ENCODE measurements around the gene SPRY4. TPM values are rescaled to one million over a fixed set of nuclear protein-coding genes. Genes with fewer than 3 reads are reported as not detected.

The SPRY4 gene
- polyA plus RNA-seq, 2 of the 4 experiments (the other 2 are of a cell fraction) = 3.4 to 5.7 TPM

GRCh38 chr5:142322403-142322746 is 2.4 kb downstream of the SPRY4 start:
- 92% methylated on average over 5 of the region's 5 CpGs for WGBS (ENCODE audit: missing lambda C conversion rate)
- CTCF ChIA-PET = interaction anchor here (1.5 to 1.9 kb wide), 2 partner anchors 10 to 155 kb away, joined by 4 to 5 read pairs; no protein-coding TSS in a partner anchor
- peaks cover 46% of the 10 kb centered on the region for H3K4me1 ChIP-seq
- peak overlapping the region; percentile 95 for H3K4me2 ChIP-seq
- FAIRE-seq (no peak), ATAC-seq (no peak), DNase-seq (ENCODE audit: low read depth in 1 of 2, low spot score in 1 of 2) (no peak)
- peak overlapping the region in 1 of 2 experiments; percentile 100; a peak in 2 of 6 replicates for H3K27ac ChIP-seq
- POLR2A ChIA-PET = interaction anchor here (0.6 kb wide), 1 partner anchor 106 kb away, joined by 3 read pairs; no protein-coding TSS in a partner anchor
- no peak overlapping the region for H3K4me3 ChIP-seq
- no peaks in the 10 kb centered on the region for H3K9me3 ChIP-seq
- TF ChIP-seq, protein P1, sequence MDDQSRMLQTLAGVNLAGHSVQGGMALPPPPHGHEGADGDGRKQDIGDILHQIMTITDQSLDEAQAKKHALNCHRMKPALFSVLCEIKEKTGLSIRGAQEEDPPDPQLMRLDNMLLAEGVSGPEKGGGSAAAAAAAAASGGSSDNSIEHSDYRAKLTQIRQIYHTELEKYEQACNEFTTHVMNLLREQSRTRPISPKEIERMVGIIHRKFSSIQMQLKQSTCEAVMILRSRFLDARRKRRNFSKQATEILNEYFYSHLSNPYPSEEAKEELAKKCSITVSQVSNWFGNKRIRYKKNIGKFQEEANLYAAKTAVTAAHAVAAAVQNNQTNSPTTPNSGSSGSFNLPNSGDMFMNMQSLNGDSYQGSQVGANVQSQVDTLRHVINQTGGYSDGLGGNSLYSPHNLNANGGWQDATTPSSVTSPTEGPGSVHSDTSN (IDR thresholded peaks at IDR 0.05) = no peak
- TF ChIP-seq SREBF2 (IDR thresholded peaks at IDR 0.05) (no peak), USF2 (IDR thresholded peaks at IDR 0.05) (no peak), NFE2L2 (conservative IDR thresholded peaks at IDR 0.05; ENCODE audit: low read length) (no peak)
- TF ChIP-seq, protein P2, sequence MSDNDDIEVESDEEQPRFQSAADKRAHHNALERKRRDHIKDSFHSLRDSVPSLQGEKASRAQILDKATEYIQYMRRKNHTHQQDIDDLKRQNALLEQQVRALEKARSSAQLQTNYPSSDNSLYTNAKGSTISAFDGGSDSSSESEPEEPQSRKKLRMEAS (IDR thresholded peaks at IDR 0.05) = no peak

DNA sequence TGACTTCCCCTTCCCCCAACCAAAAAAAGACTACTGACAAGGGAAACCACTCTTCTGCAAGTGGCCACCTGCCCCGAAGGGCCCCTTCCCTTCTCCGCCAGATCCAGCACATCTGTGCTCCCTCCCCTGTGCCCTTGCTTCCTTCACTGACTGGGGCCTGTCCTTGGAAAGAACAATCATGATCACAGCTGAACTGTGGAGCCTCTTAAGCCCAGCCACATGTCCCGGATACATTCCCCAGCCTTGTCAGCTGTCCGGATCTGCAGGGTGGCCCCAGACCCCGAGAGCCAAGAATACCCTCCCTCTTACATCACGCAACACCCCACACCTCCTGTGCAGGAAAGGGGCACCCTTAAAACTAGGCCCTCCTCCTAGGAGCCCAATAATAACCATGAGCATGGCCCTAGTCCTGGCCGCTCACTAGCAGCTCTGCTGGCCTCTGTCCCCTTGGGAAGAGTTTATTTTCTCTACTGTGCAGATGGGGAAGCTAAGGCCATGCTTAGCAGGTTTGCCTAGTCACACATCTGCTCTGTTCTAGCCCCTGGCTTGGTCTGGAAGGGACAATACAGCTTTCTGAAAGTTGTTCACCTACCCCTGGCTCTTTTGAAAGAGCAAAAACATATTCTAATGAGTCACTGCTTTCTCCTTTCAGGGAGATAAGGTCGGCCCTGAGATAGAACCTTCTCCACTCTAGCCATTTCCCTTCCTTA is 3.8 kb downstream of the SPRY4 start:
- peak overlapping the region; percentile 27 for H3K4me2 ChIP-seq
- no peaks in the 10 kb centered on the region for H3K9me3 ChIP-seq
- no peak for DNase-seq (ENCODE audit: low read depth in 1 of 2, low spot score in 1 of 2)
- H3K27ac ChIP-seq = peak overlapping the region in 1 of 2 experiments; percentile 45; a peak in 2 of 6 replicates
- 72% methylated on average over 8 of the region's 8 CpGs for WGBS (ENCODE audit: missing lambda C conversion rate)
- CTCF ChIA-PET = interaction anchor here (0.6 to 1.9 kb wide), 3 partner anchors 8 to 228 kb away, joined by 4 to 5 read pairs (median 4); no protein-coding TSS in a partner anchor
- H3K4me1 ChIP-seq = peaks cover 37% of the 10 kb centered on the region
- no peak for FAIRE-seq
- TF ChIP-seq SREBF2 (IDR thresholded peaks at IDR 0.05) (no peak), FOXS1 (CRISPR knock-in tag; IDR thresholded peaks at IDR 0.05) (no peak), POLR2A (IDR thresholded peaks at IDR 0.05; ENCODE audit: low read length) (no peak), EHF (CRISPR knock-in tag; IDR thresholded peaks at IDR 0.05) (no peak), TFCP2L1 (CRISPR knock-in tag; IDR thresholded peaks at IDR 0.05) (no peak), RAD21 (conservative IDR thresholded peaks at IDR 0.05 in 1 of 2, IDR thresholded peaks at IDR 0.05 in 1 of 2) (no peak), ZNF302 (CRISPR knock-in tag; IDR thresholded peaks at IDR 0.05) (no peak), HMGXB4 (CRISPR knock-in tag; IDR thresholded peaks at IDR 0.05; ENCODE audit: borderline replicate concordance) (no peak), ZFP36 (IDR thresholded peaks at IDR 0.05; ENCODE audit: borderline replicate concordance, partially characterized antibody) (no peak), KDM5A (IDR thresholded peaks at IDR 0.05) (no peak), HOXA7 (CRISPR knock-in tag; IDR thresholded peaks at IDR 0.05) (no peak), CBX2 (IDR thresholded peaks at IDR 0.05; ENCODE audit: borderline replicate concordance, low read depth) (no peak), SMC3 (IDR thresholded peaks at IDR 0.05) (no peak), EP300 (IDR thresholded peaks at IDR 0.05) (no peak), NPAS2 (CRISPR knock-in tag; IDR thresholded peaks at IDR 0.05; ENCODE audit: borderline replicate concordance) (no peak), BCL3 (IDR thresholded peaks at IDR 0.05) (no peak)
- TF ChIP-seq, protein P3, sequence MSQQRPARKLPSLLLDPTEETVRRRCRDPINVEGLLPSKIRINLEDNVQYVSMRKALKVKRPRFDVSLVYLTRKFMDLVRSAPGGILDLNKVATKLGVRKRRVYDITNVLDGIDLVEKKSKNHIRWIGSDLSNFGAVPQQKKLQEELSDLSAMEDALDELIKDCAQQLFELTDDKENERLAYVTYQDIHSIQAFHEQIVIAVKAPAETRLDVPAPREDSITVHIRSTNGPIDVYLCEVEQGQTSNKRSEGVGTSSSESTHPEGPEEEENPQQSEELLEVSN (IDR thresholded peaks at IDR 0.05; ENCODE audit: borderline replicate concordance, low read depth) = no peak
- TF ChIP-seq, protein P4, sequence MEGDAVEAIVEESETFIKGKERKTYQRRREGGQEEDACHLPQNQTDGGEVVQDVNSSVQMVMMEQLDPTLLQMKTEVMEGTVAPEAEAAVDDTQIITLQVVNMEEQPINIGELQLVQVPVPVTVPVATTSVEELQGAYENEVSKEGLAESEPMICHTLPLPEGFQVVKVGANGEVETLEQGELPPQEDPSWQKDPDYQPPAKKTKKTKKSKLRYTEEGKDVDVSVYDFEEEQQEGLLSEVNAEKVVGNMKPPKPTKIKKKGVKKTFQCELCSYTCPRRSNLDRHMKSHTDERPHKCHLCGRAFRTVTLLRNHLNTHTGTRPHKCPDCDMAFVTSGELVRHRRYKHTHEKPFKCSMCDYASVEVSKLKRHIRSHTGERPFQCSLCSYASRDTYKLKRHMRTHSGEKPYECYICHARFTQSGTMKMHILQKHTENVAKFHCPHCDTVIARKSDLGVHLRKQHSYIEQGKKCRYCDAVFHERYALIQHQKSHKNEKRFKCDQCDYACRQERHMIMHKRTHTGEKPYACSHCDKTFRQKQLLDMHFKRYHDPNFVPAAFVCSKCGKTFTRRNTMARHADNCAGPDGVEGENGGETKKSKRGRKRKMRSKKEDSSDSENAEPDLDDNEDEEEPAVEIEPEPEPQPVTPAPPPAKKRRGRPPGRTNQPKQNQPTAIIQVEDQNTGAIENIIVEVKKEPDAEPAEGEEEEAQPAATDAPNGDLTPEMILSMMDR (IDR thresholded peaks at IDR 0.05) = no peak
- POLR2A ChIA-PET = no interaction called here
- no peak overlapping the region for H3K4me3 ChIP-seq
- ATAC-seq = no peak

All from A549 (cell line).